Measurements from ENCODE around the gene RPP25.
"Not testable (repeated sequence)": the region's sequence is repeated elsewhere in the genome, so short reads cannot be mapped to it uniquely, and the experiment has no call there.

The RPP25 gene

GRCh38 chr15:74933573-74933972, 23.0 kb downstream of the RPP25 start:
- H2AFZ ChIP-seq (ENCODE audit: low read depth, low read length): no peak overlapping the region
- H3K4me1 ChIP-seq (ENCODE audit: insufficient read depth, low read length): peaks cover 8% of the 10 kb centered on the region
- no peak overlapping the region for H3K4me3 ChIP-seq (ENCODE audit: low read length)
- peaks cover 26% of the 10 kb centered on the region for H3K36me3 ChIP-seq (ENCODE audit: insufficient read depth, low read length)
- H3K9me3 ChIP-seq (ENCODE audit: low read length): peaks cover 2% of the 10 kb centered on the region
- H3K27me3 ChIP-seq (ENCODE audit: insufficient read depth, low read length): no peaks in the 10 kb centered on the region

- Histone ChIP-seq H3K4me3 (ENCODE audit: low read length) (no peak overlapping the region), H3K9me3 (ENCODE audit: low read length) (peaks cover 2% of the 10 kb centered on the region), H3K36me3 (ENCODE audit: insufficient read depth, low read length) (peaks cover 48% of the 10 kb centered on the region), H2AFZ (ENCODE audit: low read depth, low read length) (no peak overlapping the region), H3K27me3 (ENCODE audit: insufficient read depth, low read length) (no peaks in the 10 kb centered on the region), H3K4me1 (ENCODE audit: insufficient read depth, low read length) (no peaks in the 10 kb centered on the region)
Observed at GRCh38 chr15:74928771-74929198, 27.8 kb downstream of the RPP25 start.

GRCh38 chr15:74924525-74924924, 32.0 kb downstream of the RPP25 start:
- Histone ChIP-seq H3K9me3 (ENCODE audit: low read length) (peaks cover 2% of the 10 kb centered on the region), H2AFZ (ENCODE audit: low read depth, low read length) (no peak overlapping the region), H3K4me1 (ENCODE audit: insufficient read depth, low read length) (no peaks in the 10 kb centered on the region), H3K36me3 (ENCODE audit: insufficient read depth, low read length) (peaks cover 68% of the 10 kb centered on the region), H3K4me3 (ENCODE audit: low read length) (no peak overlapping the region), H3K27me3 (ENCODE audit: insufficient read depth, low read length) (no peaks in the 10 kb centered on the region)

- Histone ChIP-seq H3K4me1 (ENCODE audit: insufficient read depth, low read length) (no peaks in the 10 kb centered on the region), H2AFZ (ENCODE audit: low read depth, low read length) (no peak overlapping the region), H3K27me3 (ENCODE audit: insufficient read depth, low read length) (no peaks in the 10 kb centered on the region), H3K9me3 (ENCODE audit: low read length) (no peaks in the 10 kb centered on the region), H3K36me3 (ENCODE audit: insufficient read depth, low read length) (peaks cover 74% of the 10 kb centered on the region), H3K4me3 (ENCODE audit: low read length) (no peak overlapping the region)
Observed at GRCh38 chr15:74920456-74920855, 36.1 kb downstream of the RPP25 start.

- Histone ChIP-seq H3K9me3 (ENCODE audit: low read length) (no peaks in the 10 kb centered on the region), H3K4me3 (ENCODE audit: low read length) (no peak overlapping the region), H3K27me3 (ENCODE audit: insufficient read depth, low read length) (no peaks in the 10 kb centered on the region), H2AFZ (ENCODE audit: low read depth, low read length) (no peak overlapping the region), H3K36me3 (ENCODE audit: insufficient read depth, low read length) (peaks cover 76% of the 10 kb centered on the region), H3K4me1 (ENCODE audit: insufficient read depth, low read length) (no peaks in the 10 kb centered on the region)
Observed at GRCh38 chr15:74917676-74918075, 38.9 kb downstream of the RPP25 start.

- not testable (repeated sequence) for H3K4me3 ChIP-seq (ENCODE audit: low read length); H3K4me1 ChIP-seq (ENCODE audit: insufficient read depth, low read length); H3K27me3 ChIP-seq (ENCODE audit: insufficient read depth, low read length); H3K9me3 ChIP-seq (ENCODE audit: low read length); H2AFZ ChIP-seq (ENCODE audit: low read depth, low read length)
- peaks cover 57% of the 10 kb centered on the region for H3K36me3 ChIP-seq (ENCODE audit: insufficient read depth, low read length)
Observed at GRCh38 chr15:74913799-74914198, 42.8 kb downstream of the RPP25 start.

- no peak overlapping the region for H2AFZ ChIP-seq (ENCODE audit: low read depth, low read length)
- no peak overlapping the region for H3K4me3 ChIP-seq (ENCODE audit: low read length)
- no peaks in the 10 kb centered on the region for H3K4me1 ChIP-seq (ENCODE audit: insufficient read depth, low read length)
- H3K9me3 ChIP-seq (ENCODE audit: low read length): no peaks in the 10 kb centered on the region
- H3K36me3 ChIP-seq (ENCODE audit: insufficient read depth, low read length): peaks cover 49% of the 10 kb centered on the region
- H3K27me3 ChIP-seq (ENCODE audit: insufficient read depth, low read length): no peaks in the 10 kb centered on the region
Observed at GRCh38 chr15:74913041-74913440, 43.5 kb downstream of the RPP25 start.

- Histone ChIP-seq H3K4me1 (ENCODE audit: insufficient read depth, low read length) (peaks cover 13% of the 10 kb centered on the region), H3K4me3 (ENCODE audit: low read length) (no peak overlapping the region), H3K27me3 (ENCODE audit: insufficient read depth, low read length) (no peaks in the 10 kb centered on the region), H3K9me3 (ENCODE audit: low read length) (no peaks in the 10 kb centered on the region), H3K36me3 (ENCODE audit: insufficient read depth, low read length) (peaks cover 35% of the 10 kb centered on the region), H2AFZ (ENCODE audit: low read depth, low read length) (no peak overlapping the region)
Observed at GRCh38 chr15:74908635-74909034, 47.9 kb downstream of the RPP25 start.

GRCh38 chr15:74907163-74907870, 49.3 kb downstream of the RPP25 start:
- Histone ChIP-seq H3K9me3 (ENCODE audit: low read length) (no peaks in the 10 kb centered on the region), H3K4me3 (ENCODE audit: low read length) (peak overlapping the region; percentile 63), H3K27me3 (ENCODE audit: insufficient read depth, low read length) (no peaks in the 10 kb centered on the region), H3K36me3 (ENCODE audit: insufficient read depth, low read length) (peaks cover 36% of the 10 kb centered on the region), H3K4me1 (ENCODE audit: insufficient read depth, low read length) (peaks cover 13% of the 10 kb centered on the region), H2AFZ (ENCODE audit: low read depth, low read length) (peak overlapping the region; percentile 99)

GRCh38 chr15:74906450-74907162, 50.0 kb downstream of the RPP25 start, which contains the start of gene FAM219B:
FAM219B (minus strand) TSS chr15:74906851; CDS start chr15:74906800, 51 bp downstream.
- Histone ChIP-seq H3K9me3 (ENCODE audit: low read length) (no peaks in the 10 kb centered on the region), H2AFZ (ENCODE audit: low read depth, low read length) (peak within 1 kb of the TSS; percentile 99), H3K4me1 (ENCODE audit: insufficient read depth, low read length) (peaks cover 13% of the 10 kb centered on the region), H3K36me3 (ENCODE audit: insufficient read depth, low read length) (peaks cover 36% of the 10 kb centered on the region), H3K4me3 (ENCODE audit: low read length) (peak within 1 kb of the TSS; percentile 63), H3K27me3 (ENCODE audit: insufficient read depth, low read length) (no peaks in the 10 kb centered on the region)

- Histone ChIP-seq H3K27me3 (ENCODE audit: insufficient read depth, low read length) (no peaks in the 10 kb centered on the region), H3K4me3 (ENCODE audit: low read length) (peak overlapping the region; percentile 63), H3K4me1 (ENCODE audit: insufficient read depth, low read length) (peaks cover 13% of the 10 kb centered on the region), H3K36me3 (ENCODE audit: insufficient read depth, low read length) (peaks cover 37% of the 10 kb centered on the region), H2AFZ (ENCODE audit: low read depth, low read length) (peak overlapping the region; percentile 99), H3K9me3 (ENCODE audit: low read length) (no peaks in the 10 kb centered on the region)
Observed at GRCh38 chr15:74906067-74906449, 50.5 kb downstream of the RPP25 start.
